Stimulated activated CD4-positive, alpha-beta T cell treated with anti-CD3 and anti-CD28 coated beads, TNF-alpha, amount 100 ng/mL, for 4 hours (primary cell): ENCODE results near the gene SYF2.

Experiments used
- DNase-seq, 3 experiments: peaks; one replicate each; pipeline ENCODE4 v3.0.0-alpha.2; 2020; ENCODE audit warnings: low read depth in 3 of 3

The SYF2 gene

GRCh38 chr1:25184001-25184762 is 48.1 kb downstream of the SYF2 start:
- DNase-seq: no peak

- no peak for DNase-seq
These were observed 48.9 kb downstream of the SYF2 start for GRCh38 chr1:25183126-25183980.

GRCh38 chr1:25182629-25183028 is 49.7 kb downstream of the SYF2 start:
- DNase-seq: no peak

- no peak for DNase-seq
These were observed 51.3 kb downstream of the SYF2 start for GRCh38 chr1:25180996-25181395.

- no peak for DNase-seq
These were observed 53.3 kb downstream of the SYF2 start for GRCh38 chr1:25178917-25179561.

- no peak for DNase-seq
These were observed 57.3 kb downstream of the SYF2 start for GRCh38 chr1:25174730-25175612.

- DNase-seq: no peak
These were observed 58.0 kb downstream of the SYF2 start for GRCh38 chr1:25174363-25174729.

GRCh38 chr1:25173809-25174340 is 58.4 kb downstream of the SYF2 start:
- DNase-seq: no peak
